GM12801 (cell line): ENCODE results near the gene SH2D7.

Experiments used
- TF ChIP-seq, protein P1 (sequence below): IDR thresholded peaks from one replicate; pipeline ENCODE4 v1.5.1; 2011; ENCODE audit warnings: control low read depth; ENCODE audit not compliant: insufficient read length; ENCODE audit errors: extremely low read depth

Gene SH2D7

DNA sequence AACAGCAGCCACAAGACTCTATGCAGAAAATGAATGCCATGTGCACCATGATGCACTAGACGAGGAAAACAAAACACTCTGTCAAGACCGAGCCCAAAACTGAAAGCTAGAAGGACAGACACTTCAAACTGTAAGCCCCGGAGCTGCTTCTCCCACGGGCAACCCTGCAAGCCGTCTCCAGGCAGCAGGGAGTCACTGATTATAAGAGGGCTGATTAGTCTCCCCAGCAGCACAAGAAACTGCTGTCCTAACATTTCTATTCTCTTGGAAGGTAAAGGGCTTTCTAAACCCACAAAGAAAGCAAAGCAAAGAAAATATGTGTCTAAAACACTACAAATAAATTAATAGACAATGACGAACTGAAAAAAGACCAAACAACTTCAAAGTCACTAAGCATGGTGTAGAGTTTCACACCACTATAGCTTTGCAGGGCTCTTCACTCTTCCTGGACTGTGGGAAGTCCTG is 30.4 kb upstream of the SH2D7 start:
- TF ChIP-seq, protein P1, sequence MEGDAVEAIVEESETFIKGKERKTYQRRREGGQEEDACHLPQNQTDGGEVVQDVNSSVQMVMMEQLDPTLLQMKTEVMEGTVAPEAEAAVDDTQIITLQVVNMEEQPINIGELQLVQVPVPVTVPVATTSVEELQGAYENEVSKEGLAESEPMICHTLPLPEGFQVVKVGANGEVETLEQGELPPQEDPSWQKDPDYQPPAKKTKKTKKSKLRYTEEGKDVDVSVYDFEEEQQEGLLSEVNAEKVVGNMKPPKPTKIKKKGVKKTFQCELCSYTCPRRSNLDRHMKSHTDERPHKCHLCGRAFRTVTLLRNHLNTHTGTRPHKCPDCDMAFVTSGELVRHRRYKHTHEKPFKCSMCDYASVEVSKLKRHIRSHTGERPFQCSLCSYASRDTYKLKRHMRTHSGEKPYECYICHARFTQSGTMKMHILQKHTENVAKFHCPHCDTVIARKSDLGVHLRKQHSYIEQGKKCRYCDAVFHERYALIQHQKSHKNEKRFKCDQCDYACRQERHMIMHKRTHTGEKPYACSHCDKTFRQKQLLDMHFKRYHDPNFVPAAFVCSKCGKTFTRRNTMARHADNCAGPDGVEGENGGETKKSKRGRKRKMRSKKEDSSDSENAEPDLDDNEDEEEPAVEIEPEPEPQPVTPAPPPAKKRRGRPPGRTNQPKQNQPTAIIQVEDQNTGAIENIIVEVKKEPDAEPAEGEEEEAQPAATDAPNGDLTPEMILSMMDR, result no peak

DNA sequence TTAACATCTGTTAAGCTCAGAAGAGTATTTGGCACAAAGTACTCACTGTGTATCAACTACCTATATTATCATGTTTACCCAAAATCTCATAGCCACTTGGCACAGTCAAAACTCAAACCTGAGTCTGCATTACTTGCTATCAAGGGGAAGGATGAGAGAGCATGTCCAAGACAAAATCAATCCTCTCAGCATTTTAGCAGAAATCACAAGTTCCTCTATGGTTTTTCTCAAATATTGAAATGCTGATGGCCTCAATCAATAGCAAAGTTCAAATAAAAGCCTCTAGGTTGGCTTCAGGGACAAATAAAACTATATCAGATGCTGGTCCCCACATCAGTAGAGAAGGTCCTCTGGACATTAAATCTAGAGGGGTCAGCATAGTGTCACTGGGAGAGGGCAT is 29.1 kb upstream of the SH2D7 start:
- TF ChIP-seq, protein P1, result no peak

DNA sequence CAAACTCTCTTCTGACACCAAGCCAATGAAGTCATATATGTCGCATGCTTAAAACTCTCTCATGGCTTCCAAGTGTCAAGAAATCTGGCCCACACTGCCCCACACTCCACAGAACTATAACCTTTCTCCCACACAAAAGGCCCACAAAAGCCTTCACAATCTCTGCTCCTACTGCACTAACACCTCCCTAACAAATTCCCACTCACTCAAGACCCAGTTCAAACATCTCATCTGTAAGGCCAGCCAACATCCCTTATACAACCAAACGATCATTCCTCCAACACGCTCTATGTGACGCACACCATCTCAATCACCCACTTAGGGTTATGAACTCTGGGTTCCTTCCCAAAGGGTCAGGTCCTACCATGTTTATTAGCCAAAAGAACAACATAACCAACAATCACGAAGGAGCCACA is 28.4 kb upstream of the SH2D7 start:
- TF ChIP-seq, protein P1, result no peak

DNA sequence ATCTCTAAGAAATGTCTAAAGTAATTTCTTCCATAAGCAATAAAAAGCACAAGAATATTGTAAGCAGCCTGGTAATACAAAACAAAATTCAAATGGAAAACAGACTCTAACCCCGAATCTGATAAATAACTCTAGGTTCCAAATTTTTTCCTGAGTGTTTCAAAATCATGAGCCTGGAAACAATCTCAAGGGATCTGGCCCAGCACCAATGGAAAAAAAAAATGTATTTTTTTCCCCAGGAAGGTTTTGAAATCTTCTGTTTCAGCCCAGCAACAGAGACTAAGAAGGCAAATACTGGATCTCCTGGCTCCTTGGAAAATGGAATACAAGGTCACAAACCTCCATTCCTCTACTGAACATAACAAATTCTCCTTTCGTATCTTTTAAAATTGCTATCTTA is 27.8 kb upstream of the SH2D7 start:
- TF ChIP-seq, protein P1, result no peak

DNA sequence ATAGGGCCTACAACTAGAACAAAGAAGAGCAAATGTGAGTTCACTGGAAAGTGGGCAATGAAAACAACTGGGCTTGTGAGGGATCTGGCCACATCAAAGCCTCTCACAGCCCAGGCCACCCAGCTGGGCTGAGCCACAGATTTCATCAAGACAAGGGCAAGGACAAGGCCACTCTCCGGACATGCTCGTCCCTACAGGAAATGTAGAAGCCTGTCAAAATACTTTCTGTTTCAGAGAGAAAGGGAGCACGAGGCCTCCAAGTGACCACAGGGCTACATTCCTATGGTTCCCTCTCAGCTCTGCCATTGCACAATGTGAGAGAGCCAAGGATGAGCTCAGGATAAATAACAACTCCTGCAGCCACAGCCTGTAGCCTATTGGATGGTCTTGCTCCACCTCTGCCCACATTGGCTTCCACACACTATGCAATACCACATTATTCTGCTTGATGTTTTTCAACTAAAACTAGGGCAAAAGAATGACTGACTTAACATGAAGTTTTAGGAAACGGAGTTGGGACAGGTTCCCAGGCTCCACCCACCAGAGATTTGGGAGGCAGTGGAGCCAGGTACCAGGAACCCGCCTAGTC is 27.0 kb upstream of the SH2D7 start:
- TF ChIP-seq, protein P1, result no peak

DNA sequence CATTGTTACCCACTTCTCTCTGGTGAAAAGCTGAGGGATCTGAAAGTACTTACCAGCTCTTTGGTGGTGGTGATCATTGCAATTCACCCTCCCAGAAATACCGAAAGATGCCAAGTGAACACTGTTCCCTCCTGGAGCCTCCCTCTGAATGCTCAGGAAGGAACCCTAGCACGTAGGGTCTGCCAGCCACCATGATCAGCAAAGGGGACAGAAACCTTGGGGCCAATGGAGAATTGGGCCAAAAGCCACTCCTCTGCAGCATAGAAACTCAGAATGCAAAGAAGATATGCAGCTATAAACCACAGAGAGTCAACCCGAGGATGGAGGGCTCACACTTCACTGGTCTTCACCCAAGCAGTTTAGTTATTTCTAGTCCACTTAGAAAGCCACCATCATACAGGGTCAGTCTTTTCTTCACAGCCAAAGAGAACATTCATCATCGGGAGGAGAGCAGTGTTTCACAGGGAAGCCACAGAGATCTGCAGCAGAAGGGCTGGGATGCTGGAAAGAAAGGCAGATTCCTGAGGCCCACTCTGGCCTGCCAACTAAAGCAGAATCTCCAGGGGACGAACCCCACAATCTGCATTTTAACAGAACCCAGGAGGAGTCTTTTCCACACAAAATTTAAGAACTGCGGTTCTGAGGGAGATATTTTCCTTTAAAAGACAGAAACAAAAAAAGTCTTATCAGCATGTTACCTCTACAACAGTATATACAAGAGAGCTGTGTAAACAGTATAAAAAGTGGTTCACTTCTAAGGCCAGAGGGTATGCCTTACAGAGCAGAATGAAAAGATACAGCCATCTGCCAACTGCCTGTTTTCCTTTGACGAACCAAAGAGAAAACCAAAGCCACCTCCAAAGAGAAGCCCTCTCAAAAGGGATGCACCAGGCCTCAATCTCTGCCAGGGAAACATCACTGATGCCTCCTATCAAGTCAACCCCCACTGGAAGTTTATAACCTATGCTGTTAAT is 26.1 kb upstream of the SH2D7 start:
- TF ChIP-seq, protein P1, result no peak
